ENCODE measurements around the gene TRAIP. TPM values are rescaled to one million over a fixed set of nuclear protein-coding genes. Genes with fewer than 3 reads are reported as not detected.

Gene TRAIP
- total RNA-seq, 1 donor from 2014 or later: 17.4 TPM

DNA sequence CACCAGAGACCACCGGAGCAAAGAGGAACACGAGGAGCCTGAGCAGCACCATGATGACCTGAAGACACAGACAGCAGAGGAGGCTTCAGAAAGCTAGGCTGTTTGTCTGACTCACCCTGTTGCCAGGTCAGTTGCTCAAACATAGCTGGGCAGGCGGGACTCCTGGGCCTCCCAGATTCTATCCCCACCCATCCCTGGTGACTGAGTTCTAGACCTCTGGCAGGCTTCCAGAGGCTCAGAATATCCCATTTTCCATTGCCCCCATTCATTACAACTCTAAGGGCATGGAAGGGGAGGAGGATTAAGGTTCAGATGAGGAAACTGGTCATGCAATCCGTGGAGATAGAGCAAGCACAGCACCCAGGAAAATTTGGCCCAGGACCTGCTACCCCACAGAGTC is 56.6 kb downstream of the TRAIP start, which contains the start of gene CDHR4:
Gene CDHR4, minus strand, starts transcription at position 113 of the 400 bp plus-strand sequence. Its CDS starts 61 bp downstream, at position 52.
- intact Hi-C loops (cut with DNase I): loop anchor here (5.0 kb wide), 1 partner anchor 43 kb away; no protein-coding TSS in a partner anchor
- DNase-seq (ENCODE audit: extremely low spot score in 2 of 2): no peak
- no peaks in the 10 kb centered on the region for H3K36me3 ChIP-seq
- H3K9me3 ChIP-seq: no peaks in the 10 kb centered on the region
- H3K27ac ChIP-seq: peak within 1 kb of the TSS; percentile 13
- no peak for TF ChIP-seq POLR2A (IDR thresholded peaks at IDR 0.05)
- TF ChIP-seq POLR2AphosphoS5 (IDR thresholded peaks at IDR 0.05; ENCODE audit: insufficient read depth in 1 of 2, low read depth in 1 of 2): no peak
- TF ChIP-seq, protein P1, sequence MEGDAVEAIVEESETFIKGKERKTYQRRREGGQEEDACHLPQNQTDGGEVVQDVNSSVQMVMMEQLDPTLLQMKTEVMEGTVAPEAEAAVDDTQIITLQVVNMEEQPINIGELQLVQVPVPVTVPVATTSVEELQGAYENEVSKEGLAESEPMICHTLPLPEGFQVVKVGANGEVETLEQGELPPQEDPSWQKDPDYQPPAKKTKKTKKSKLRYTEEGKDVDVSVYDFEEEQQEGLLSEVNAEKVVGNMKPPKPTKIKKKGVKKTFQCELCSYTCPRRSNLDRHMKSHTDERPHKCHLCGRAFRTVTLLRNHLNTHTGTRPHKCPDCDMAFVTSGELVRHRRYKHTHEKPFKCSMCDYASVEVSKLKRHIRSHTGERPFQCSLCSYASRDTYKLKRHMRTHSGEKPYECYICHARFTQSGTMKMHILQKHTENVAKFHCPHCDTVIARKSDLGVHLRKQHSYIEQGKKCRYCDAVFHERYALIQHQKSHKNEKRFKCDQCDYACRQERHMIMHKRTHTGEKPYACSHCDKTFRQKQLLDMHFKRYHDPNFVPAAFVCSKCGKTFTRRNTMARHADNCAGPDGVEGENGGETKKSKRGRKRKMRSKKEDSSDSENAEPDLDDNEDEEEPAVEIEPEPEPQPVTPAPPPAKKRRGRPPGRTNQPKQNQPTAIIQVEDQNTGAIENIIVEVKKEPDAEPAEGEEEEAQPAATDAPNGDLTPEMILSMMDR (IDR thresholded peaks at IDR 0.05): no peak
- no peaks in the 10 kb centered on the region for H3K27me3 ChIP-seq
- no peak within 1 kb of the TSS for H3K4me3 ChIP-seq
- H3K4me1 ChIP-seq: peaks cover 14% of the 10 kb centered on the region

DNA sequence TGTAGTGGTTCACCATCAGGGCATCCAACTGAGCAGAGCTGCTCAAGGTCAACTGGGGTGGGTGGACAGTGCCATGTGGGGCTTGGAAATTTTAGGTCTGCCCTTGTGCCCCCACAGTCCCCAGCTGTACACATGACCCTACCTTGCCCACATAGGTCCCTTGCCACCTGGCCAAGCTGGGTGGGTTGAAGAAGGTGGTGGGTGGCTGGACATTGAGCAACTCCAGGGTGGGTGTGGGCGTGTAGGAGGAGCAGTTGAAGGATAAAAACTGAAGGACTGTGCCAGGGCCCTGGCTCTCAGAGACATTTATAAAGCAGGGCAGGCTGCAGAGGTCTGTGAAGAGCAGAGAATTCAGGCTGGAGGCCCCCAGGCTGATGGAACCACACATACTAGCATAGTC is 57.3 kb downstream of the TRAIP start:
- intact Hi-C loops (cut with DNase I): no loop called here
- no peak for DNase-seq (ENCODE audit: extremely low spot score in 2 of 2)
- peaks cover 8% of the 10 kb centered on the region for H3K4me1 ChIP-seq
- peak overlapping the region; percentile 13 for H3K27ac ChIP-seq
- TF ChIP-seq POLR2A (IDR thresholded peaks at IDR 0.05) (no peak), POLR2AphosphoS5 (IDR thresholded peaks at IDR 0.05; ENCODE audit: insufficient read depth in 1 of 2, low read depth in 1 of 2) (no peak)
- no peak overlapping the region for H3K4me3 ChIP-seq
- no peaks in the 10 kb centered on the region for H3K9me3 ChIP-seq
- no peaks in the 10 kb centered on the region for H3K36me3 ChIP-seq
- H3K27me3 ChIP-seq: no peaks in the 10 kb centered on the region

DNA sequence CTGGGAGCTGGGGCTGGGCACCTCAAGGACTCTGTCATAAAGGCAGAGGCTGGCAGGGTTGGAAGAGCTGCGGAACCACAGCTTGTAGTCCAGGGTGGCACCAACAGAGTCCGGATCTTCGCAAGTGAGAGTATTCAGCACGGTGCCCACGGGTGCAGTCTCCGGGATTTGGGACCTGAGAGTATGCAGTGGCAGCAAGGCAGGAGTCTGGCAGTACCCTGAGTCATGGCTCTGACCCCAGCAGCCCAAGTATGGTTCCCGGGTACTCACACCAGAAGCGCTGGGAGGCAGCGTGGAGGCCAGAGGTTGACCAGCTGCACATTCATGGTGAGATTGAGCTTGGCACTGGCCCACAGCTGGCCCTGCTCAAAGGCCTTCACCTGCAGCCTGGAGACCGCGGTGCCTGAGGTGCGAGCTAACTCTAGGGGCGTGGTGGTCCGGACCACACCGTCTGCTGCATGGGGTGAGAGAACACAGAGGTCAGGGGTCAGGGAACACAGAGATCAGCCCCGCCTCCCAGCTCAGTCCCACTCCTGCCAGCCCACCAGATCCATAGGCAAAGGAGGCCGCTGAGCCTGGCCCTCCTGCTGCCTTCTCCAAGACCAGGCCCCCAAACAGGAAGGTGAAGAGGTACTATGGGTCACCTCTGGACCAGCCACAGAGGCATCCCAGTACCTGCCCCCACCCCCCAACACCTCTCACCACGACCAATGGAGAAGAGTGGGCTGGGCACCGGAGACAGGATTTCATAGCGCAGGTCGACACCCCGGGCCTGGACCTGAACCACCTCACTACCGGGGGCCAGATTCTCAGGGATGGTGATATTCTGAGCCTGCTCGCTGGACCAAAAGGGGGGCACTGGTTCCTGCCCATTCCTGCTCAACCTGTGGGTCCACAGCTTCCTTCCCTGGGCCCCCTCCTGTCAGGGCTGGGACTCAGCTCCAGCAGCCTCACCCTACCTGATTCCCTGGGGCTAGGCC is 61.1 kb downstream of the TRAIP start:
- intact Hi-C loops (cut with DNase I): no loop called here
- no peak for DNase-seq (ENCODE audit: extremely low spot score in 2 of 2)
- Histone ChIP-seq H3K4me1 (no peaks in the 10 kb centered on the region), H3K27me3 (no peaks in the 10 kb centered on the region), H3K9me3 (no peaks in the 10 kb centered on the region), H3K4me3 (no peak overlapping the region), H3K27ac (no peak overlapping the region), H3K36me3 (no peaks in the 10 kb centered on the region)
- no peak for TF ChIP-seq POLR2AphosphoS5 (IDR thresholded peaks at IDR 0.05; ENCODE audit: insufficient read depth in 1 of 2, low read depth in 1 of 2)
- TF ChIP-seq, protein P1 (IDR thresholded peaks at IDR 0.05): no peak
- no peak for TF ChIP-seq POLR2A (IDR thresholded peaks at IDR 0.05)

DNA sequence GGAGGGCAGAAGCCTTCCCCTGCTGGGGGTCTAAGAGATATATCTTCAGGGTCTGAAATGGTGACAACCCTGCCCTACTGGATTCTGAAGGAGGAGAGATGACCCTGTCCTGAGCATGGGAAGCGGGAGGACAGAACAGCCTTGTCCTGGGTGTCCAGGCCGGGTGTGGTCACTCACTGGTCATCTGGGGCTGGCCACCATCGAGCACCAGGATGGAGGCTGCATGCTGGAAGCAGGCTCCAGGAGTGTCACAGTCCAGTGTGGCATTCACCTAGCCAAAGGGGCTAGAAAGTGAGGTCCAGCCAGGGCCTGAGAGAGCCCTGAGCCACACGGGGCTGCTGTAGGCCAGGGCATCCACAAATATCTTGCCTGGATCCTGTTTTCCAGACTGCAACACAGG is 61.9 kb downstream of the TRAIP start:
- intact Hi-C loops (cut with DNase I): no loop called here
- H3K4me1 ChIP-seq: no peaks in the 10 kb centered on the region
- H3K4me3 ChIP-seq: no peak overlapping the region
- no peaks in the 10 kb centered on the region for H3K9me3 ChIP-seq
- no peak for TF ChIP-seq POLR2AphosphoS5 (IDR thresholded peaks at IDR 0.05; ENCODE audit: insufficient read depth in 1 of 2, low read depth in 1 of 2)
- DNase-seq (ENCODE audit: extremely low spot score in 2 of 2): no peak
- H3K27me3 ChIP-seq: no peaks in the 10 kb centered on the region
- H3K36me3 ChIP-seq: no peaks in the 10 kb centered on the region
- H3K27ac ChIP-seq: no peak overlapping the region

DNA sequence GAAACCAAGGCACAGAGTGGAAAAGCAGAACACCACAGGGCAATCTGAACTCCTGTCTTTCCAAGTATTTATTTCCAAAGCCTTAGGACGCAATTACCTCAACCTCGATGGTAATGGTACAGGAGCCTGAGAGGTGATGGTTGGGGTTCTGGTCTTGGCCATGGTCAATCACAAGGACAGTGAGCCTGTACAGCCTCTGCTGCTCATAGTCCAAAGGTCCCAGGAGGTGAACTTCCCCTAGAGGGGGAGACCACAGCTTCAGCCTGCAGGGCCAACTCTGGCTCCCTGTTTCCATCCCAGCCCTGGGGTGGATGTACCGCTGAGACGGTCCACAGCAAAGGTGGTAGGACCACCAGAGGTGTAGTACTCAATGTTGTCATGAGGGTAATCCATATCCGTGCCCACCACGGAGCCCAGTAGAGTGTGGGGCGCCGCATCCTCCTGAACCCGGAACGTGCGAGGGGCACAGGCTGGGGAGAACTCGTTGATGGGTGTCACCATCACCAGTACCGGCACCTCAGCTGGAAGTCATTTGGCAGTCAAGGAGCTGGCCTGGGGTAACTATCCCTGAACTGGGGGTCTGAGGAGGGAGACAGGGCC is 62.8 kb downstream of the TRAIP start:
- Histone ChIP-seq H3K9me3 (no peaks in the 10 kb centered on the region), H3K4me3 (no peak overlapping the region), H3K27me3 (no peaks in the 10 kb centered on the region), H3K4me1 (no peaks in the 10 kb centered on the region), H3K27ac (no peak overlapping the region), H3K36me3 (no peaks in the 10 kb centered on the region)
- DNase-seq (ENCODE audit: extremely low spot score in 2 of 2): no peak
- intact Hi-C loops (cut with DNase I): no loop called here
- TF ChIP-seq POLR2A (IDR thresholded peaks at IDR 0.05): no peak
- no peak for TF ChIP-seq POLR2AphosphoS5 (IDR thresholded peaks at IDR 0.05; ENCODE audit: insufficient read depth in 1 of 2, low read depth in 1 of 2)
- TF ChIP-seq, protein P1 (IDR thresholded peaks at IDR 0.05): no peak

Measured in vagina (tissue), 2 donors.